Measurements from ENCODE around the gene TRIP13. TPM values are rescaled to one million over a fixed set of nuclear protein-coding genes. Genes with fewer than 3 reads are reported as not detected.

The TRIP13 gene
- total RNA-seq, 2 donors from 2014 or later = 0.20 to 0.93 TPM

DNA sequence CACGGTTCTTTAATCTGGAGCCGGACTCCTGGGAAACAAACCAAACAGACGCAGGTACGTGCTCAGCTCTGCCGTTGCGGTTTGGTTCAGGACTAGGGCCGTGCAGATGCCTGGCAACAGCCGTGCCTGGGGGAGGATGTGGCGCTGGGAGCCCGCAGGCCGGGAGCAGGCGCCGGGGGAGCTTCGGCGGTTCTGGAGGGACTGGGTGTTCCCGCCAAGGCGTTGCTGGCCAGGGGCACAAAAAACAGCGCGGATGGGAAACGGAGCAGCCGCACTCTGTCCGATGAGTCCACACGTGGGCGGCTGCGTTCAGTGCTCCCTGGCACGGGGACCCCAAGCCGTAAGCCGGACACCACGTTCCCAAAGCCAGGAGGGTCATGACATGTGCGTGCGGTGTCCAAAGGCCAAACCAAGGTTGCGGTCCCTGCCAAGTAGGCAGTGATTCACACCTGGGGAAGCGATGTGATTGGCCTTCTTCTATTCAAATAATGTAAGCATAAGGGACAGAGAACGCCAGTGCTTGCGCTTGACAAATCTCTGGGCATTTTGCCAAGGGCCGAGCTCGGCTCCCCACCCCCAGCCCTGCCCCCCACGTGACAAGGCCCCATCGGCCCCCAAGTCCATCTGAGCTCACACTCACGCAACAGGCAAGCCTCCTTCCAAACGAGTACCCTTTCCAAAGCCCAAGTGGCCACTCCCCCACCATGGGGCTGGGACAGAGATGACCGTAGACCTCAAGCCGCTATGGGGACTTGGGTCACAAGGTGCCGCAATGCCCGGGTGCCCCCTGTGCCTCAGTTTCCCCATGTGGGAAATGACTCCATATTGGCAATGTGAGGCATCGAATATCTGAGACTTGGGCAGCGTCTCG is 66.3 kb downstream of the TRIP13 start:
- H3K27ac ChIP-seq = no peak overlapping the region
- TF ChIP-seq, protein P1, sequence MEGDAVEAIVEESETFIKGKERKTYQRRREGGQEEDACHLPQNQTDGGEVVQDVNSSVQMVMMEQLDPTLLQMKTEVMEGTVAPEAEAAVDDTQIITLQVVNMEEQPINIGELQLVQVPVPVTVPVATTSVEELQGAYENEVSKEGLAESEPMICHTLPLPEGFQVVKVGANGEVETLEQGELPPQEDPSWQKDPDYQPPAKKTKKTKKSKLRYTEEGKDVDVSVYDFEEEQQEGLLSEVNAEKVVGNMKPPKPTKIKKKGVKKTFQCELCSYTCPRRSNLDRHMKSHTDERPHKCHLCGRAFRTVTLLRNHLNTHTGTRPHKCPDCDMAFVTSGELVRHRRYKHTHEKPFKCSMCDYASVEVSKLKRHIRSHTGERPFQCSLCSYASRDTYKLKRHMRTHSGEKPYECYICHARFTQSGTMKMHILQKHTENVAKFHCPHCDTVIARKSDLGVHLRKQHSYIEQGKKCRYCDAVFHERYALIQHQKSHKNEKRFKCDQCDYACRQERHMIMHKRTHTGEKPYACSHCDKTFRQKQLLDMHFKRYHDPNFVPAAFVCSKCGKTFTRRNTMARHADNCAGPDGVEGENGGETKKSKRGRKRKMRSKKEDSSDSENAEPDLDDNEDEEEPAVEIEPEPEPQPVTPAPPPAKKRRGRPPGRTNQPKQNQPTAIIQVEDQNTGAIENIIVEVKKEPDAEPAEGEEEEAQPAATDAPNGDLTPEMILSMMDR (IDR thresholded peaks at IDR 0.05) = no peak
- H3K4me3 ChIP-seq = no peak overlapping the region
- DNase-seq (ENCODE audit: low spot score) = peak; percentile 38
- H3K9me3 ChIP-seq = no peaks in the 10 kb centered on the region
- H3K36me3 ChIP-seq = no peaks in the 10 kb centered on the region
- peaks cover 0 to 39% of the 10 kb centered on the region in 2 donors for H3K4me1 ChIP-seq
- no peaks in the 10 kb centered on the region for H3K27me3 ChIP-seq

DNA sequence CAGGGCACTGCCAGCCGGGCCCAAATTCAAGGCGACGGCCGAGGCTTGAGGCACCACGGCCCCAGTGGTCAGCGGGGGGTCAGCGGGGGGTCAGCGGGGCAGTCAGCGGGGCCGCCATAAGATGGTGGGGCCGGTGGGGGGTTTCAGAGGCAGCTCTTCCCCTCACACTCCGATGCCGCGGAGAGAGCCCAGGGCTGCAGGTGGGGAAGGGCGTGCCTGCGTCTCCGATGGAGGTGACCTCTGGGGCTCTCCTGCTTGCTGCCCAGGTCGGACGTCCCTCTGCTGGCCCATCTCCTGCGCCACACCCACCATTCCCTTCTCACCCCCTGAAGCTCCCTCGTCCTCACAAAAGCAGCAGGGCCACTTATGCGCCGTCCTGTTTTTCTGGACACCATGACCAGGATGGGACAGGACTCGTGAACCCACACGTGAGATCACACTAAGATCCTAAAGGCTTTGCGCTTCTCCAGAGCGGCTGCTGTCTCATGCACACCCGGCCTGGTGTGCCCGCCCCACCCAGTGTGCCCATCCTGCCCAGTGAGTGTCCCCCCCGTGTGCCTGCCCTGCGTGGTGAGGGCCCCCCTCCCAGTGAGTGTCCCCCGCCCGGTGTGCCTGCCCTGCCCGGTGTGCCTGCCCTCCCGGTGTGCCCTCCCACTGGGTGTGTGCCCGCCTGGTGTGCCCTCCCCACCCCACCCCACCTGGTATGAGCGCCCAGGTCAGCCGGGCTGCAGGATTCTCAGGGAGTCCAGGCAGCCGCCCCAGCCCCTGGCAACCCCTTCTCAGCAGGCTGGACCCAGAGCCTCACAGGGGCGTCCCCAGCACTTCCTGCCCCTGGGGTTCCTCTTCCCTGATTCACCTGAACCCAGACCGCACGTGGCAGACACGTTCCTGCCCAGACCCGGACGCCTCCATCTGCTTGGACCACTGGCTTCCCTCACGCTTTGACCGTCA is 67.2 kb downstream of the TRIP13 start:
- peak; percentile 34 for DNase-seq (ENCODE audit: low spot score)

DNA sequence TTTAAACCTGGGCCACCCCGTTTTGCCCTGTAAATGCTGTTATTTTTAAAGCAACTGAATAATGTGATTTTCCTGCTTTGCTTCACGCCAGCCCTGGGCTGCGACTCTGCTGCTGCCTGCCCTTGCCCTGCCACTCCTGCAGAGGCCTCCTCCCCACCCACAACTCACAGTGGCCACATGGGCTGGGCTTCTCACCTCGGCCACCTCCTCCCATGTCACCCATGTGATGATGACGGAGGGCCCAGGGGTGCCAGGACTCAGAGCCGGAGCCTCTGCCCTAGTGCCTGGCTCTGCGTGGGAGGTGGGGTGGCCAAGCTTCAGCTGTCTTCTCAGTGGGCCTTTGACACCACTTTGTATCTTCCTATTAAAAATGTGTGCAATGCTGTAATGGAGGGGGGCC is 67.9 kb downstream of the TRIP13 start:
- DNase-seq (ENCODE audit: low spot score) = peak; percentile 34
- Histone ChIP-seq H3K4me3 (no peak overlapping the region), H3K27me3 (no peaks in the 10 kb centered on the region), H3K4me1 (peaks cover 0 to 39% of the 10 kb centered on the region in 2 donors), H3K27ac (no peak overlapping the region), H3K9me3 (no peaks in the 10 kb centered on the region), H3K36me3 (no peaks in the 10 kb centered on the region)
- TF ChIP-seq, protein P1 (IDR thresholded peaks at IDR 0.05) = no peak

More for the DNA sequence above, 67.2 kb downstream of the TRIP13 start:
- no peak overlapping the region for H3K27ac ChIP-seq
- TF ChIP-seq, protein P1 (IDR thresholded peaks at IDR 0.05) = no peak
- H3K27me3 ChIP-seq = no peaks in the 10 kb centered on the region
- no peak overlapping the region for H3K4me3 ChIP-seq
- no peaks in the 10 kb centered on the region for H3K36me3 ChIP-seq
- no peaks in the 10 kb centered on the region for H3K9me3 ChIP-seq
- H3K4me1 ChIP-seq = peaks cover 0 to 39% of the 10 kb centered on the region in 2 donors

DNA sequence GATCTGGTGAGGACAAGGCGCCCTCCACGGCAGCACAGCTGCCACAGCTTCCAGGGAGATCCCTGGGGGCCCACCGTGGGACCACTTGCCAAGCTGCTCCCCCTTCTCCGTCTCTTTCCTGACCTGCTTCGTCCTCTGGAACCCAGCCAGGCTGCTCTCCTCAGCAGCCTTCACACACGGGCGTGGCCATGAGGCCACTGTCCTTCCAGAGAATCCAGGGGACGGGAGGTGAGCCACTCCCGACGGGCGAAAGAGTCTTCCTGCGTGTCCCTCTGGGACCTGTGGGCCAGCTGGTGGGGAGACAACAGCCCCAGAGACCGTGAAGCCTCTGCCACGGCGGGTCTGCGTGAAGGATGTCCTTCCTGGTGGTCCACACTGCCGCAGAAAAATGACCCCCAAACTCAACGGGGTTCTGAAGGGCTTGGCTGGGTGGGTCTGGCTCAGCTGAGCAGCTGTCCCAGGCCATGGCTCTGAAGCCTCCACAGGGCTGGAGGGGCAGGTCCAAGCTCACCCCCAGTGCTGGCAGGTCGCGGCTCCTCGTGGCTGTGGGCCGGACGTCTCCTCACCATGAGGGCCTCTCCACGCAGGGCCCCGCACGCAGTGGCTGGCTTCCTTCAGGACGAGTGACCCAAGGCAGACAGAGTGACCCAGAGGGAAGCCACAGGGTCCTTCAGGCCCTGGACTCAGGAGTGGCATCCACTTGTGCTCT is 68.5 kb downstream of the TRIP13 start:
- H3K4me1 ChIP-seq = peaks cover 0 to 37% of the 10 kb centered on the region in 2 donors

More for the DNA sequence above, 68.5 kb downstream of the TRIP13 start:
- no peak overlapping the region for H3K4me3 ChIP-seq
- TF ChIP-seq, protein P1 (IDR thresholded peaks at IDR 0.05) = no peak
- DNase-seq (ENCODE audit: low spot score) = peak; percentile 53
- H3K27me3 ChIP-seq = no peaks in the 10 kb centered on the region
- H3K9me3 ChIP-seq = no peaks in the 10 kb centered on the region
- H3K36me3 ChIP-seq = no peaks in the 10 kb centered on the region
- H3K27ac ChIP-seq = no peak overlapping the region
